Lower leg skin (tissue), 3 donors: ENCODE results near the gene KRTAP5-11.

Source experiments
- CTCF ChIP-seq, 3 donors: fragments of 450-650 bp; IDR thresholded peaks; one replicate each; pipeline ENCODE4 v1.5.1; 2016; ENCODE audit warnings: antibody characterized with exemption in 3 of 3, mild to moderate bottlenecking in 3 of 3, moderate library complexity in 2 of 3
- POLR2A ChIP-seq, 2 donors: fragments of 450-650 bp; IDR thresholded peaks; one replicate each; pipeline ENCODE4 v1.6.1; 2016 to 2017; ENCODE audit warnings: antibody characterized with exemption in 2 of 2, mild to moderate bottlenecking in 1 of 2, moderate library complexity in 1 of 2

GRCh38 chr11:71574418-71574817 lies 8.3 kb downstream of the KRTAP5-11 start:
- TF ChIP-seq POLR2A (IDR thresholded peaks at IDR 0.05) (no peak), CTCF (IDR thresholded peaks at IDR 0.05) (no peak)
